Measurements from ENCODE around the gene TTF1. TPM values are rescaled to one million over a fixed set of nuclear protein-coding genes. Genes with fewer than 3 reads are reported as not detected.

The TTF1 gene
- total RNA-seq, 1 experiment from 2014 or later, result 16.0 TPM

DNA sequence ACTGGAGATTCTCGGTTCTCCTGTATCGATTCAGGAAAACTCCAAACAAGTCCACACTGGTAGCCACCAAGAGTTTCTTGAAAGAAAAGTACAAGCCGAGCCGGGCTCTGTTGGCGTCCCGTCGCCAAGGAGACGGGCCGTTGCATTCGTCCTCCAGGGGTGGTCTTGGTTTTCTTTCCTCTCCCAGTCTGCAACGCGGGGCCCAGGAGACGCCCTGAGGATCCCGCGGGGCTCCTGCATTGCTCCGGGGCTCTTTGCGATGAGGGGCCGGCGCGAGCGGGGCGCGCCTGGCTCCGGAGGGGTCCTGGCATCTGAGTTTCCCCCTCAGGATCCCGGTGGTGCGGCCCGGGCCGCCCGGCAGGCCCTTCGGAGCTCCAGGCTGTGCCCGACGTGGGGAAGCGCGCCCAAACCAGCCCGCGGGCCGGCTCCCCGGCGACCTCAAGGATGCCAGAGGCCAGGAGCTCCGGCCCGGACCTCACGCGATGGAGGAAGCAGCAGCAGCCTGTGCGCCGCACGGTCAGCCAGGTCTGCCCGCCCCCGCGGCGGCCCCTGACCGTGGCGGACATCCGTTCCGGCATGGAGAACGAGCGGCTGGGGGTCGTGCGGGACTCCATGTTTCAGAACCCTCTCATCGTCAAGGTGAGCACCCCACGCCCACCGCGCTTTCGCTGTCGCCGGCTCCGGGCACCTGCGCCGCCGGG lies 3.3 kb upstream of the TTF1 start, which contains the start of gene CFAP77:
Gene CFAP77 (plus strand): TSS at position 384 of the 701 bp plus-strand sequence. CDS start 61 bp downstream, at position 445.
- peak in 1 of 2 experiments; percentile 45 for DNase-seq
- Histone ChIP-seq H3F3A (ENCODE audit: insufficient read depth, low read depth) (0 out of 2 replicates have a peak, but pooled peaks cover 7% of the 10 kb centered on the region), H3K4me3 (0 out of 2 replicates have a peak within 1 kb of the TSS, but pooled peaks have one; percentile 29), H3K36me3 (ENCODE audit: low read depth) (no peaks in the 10 kb centered on the region), H3K9me2 (ENCODE audit: insufficient read depth) (no peaks in the 10 kb centered on the region), H3K79me2 (ENCODE audit: low read depth) (peaks cover 16% of the 10 kb centered on the region), H2AFZ (peak within 1 kb of the TSS; percentile 69; the same call in 1 of the 2 replicates), H4K20me1 (ENCODE audit: insufficient read depth) (no peaks in the 10 kb centered on the region), H3K4me2 (peak within 1 kb of the TSS; percentile 58), H3K27ac (no peak within 1 kb of the TSS), H3K4me1 (replicated peaks; ENCODE audit: insufficient read depth) (peaks cover 12% of the 10 kb centered on the region; the same call in 1 of the 2 replicates), H3K27me3 (ENCODE audit: insufficient read depth, low read depth) (peaks cover 55% of the 10 kb centered on the region), H3K9me3 (ENCODE audit: insufficient read depth, low read depth) (no peaks in the 10 kb centered on the region)
- BruUV-seq (replicated peaks), result no TSS peak
- intact Hi-C loops (cut with micrococcal nuclease; ENCODE audit: unreplicated experiment), result loop anchor here (2.0 to 10.0 kb wide), 2 partner anchors 97 to 495 kb away; no protein-coding TSS in a partner anchor
- POLR2A ChIA-PET (ENCODE audit: unreplicated experiment), result interaction anchor here (0.6 to 0.7 kb wide), 2 partner anchors 192 to 241 kb away, joined by 3 to 5 read pairs; no protein-coding TSS in a partner anchor
- TF ChIP-seq, protein P1, sequence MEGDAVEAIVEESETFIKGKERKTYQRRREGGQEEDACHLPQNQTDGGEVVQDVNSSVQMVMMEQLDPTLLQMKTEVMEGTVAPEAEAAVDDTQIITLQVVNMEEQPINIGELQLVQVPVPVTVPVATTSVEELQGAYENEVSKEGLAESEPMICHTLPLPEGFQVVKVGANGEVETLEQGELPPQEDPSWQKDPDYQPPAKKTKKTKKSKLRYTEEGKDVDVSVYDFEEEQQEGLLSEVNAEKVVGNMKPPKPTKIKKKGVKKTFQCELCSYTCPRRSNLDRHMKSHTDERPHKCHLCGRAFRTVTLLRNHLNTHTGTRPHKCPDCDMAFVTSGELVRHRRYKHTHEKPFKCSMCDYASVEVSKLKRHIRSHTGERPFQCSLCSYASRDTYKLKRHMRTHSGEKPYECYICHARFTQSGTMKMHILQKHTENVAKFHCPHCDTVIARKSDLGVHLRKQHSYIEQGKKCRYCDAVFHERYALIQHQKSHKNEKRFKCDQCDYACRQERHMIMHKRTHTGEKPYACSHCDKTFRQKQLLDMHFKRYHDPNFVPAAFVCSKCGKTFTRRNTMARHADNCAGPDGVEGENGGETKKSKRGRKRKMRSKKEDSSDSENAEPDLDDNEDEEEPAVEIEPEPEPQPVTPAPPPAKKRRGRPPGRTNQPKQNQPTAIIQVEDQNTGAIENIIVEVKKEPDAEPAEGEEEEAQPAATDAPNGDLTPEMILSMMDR (conservative IDR thresholded peaks at IDR 0.05), result no peak
- no peak for TF ChIP-seq EZH2 (IDR thresholded peaks at IDR 0.05; ENCODE audit: low read depth)
- CTCF ChIA-PET, result interaction anchor here (0.7 kb wide), 1 partner anchor 612 kb away, joined by 9 read pairs; no protein-coding TSS in a partner anchor

DNA sequence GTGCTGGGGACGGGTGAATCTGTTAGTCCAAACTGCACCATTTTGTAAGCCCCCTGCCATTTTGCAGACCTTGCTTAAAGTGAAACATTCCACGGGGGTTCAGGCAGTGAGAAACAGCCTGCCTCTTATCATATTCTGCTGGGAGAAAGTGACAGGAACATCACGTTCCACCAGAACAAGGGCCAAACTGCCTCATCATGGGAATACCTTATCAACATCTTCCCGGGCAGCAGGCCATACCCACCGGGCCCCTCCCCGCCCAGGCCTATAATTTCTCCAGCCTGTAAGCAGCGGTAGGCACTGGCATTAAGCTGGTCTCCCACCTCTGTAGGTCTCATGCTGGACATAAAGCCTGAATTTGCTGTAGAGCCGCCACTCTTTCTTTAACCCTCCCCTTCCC lies 1.9 kb upstream of the TTF1 start:
- H3K4me3 ChIP-seq, result no peak overlapping the region
- ChIA-PET POLR2A (ENCODE audit: unreplicated experiment) (no interaction called here), CTCF (interaction anchor here (0.5 to 0.7 kb wide), 2 partner anchors 25 to 89 kb away, joined by 4 to 8 read pairs; no protein-coding TSS in a partner anchor)
- H3K27me3 ChIP-seq (ENCODE audit: insufficient read depth, low read depth), result peaks cover 40% of the 10 kb centered on the region
- H3K9me2 ChIP-seq (ENCODE audit: insufficient read depth), result no peaks in the 10 kb centered on the region
- H3K36me3 ChIP-seq (ENCODE audit: low read depth), result no peaks in the 10 kb centered on the region
- no peak overlapping the region for H2AFZ ChIP-seq
- no peak overlapping the region for H3K27ac ChIP-seq
- peaks cover 12% of the 10 kb centered on the region; the same call in 1 of the 2 replicates for H3K4me1 ChIP-seq (replicated peaks; ENCODE audit: insufficient read depth)
- TF ChIP-seq, protein P1 (conservative IDR thresholded peaks at IDR 0.05), result no peak
- TF ChIP-seq EZH2 (IDR thresholded peaks at IDR 0.05; ENCODE audit: low read depth), result no peak
- H3K4me2 ChIP-seq, result no peak overlapping the region
- H3F3A ChIP-seq (ENCODE audit: insufficient read depth, low read depth), result 0 out of 2 replicates have a peak, but pooled peaks cover 7% of the 10 kb centered on the region
- no peak for DNase-seq
- no peaks in the 10 kb centered on the region for H4K20me1 ChIP-seq (ENCODE audit: insufficient read depth)
- no TSS peak for BruUV-seq (replicated peaks)
- H3K79me2 ChIP-seq (ENCODE audit: low read depth), result peaks cover 28% of the 10 kb centered on the region
- intact Hi-C loops (cut with micrococcal nuclease; ENCODE audit: unreplicated experiment), result no loop called here
- no peaks in the 10 kb centered on the region for H3K9me3 ChIP-seq (ENCODE audit: insufficient read depth, low read depth)

DNA sequence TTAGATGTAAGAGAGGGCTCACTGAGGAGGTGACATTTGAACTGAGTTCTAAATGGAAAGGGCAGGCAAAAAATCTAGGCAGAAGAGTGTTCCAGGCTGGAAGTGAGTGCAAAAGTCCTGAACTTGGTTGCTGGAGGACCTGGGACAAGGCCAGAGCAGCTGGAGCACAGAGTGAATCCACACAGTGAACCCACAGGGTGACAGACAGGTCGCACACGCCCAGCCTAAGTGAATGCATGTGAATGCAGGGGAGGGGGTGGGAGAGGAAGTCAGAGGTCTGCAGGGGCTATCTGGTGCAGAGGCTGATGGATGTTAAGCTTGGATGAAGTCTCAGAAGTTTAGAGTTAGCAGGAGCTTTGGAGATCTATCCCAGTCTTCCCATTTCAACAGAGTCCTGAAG lies 556 bp upstream of the TTF1 start:
- ChIA-PET POLR2A (ENCODE audit: unreplicated experiment) (interaction anchor here (0.6 kb wide), 1 partner anchor 950 kb away, joined by 3 read pairs; no protein-coding TSS in a partner anchor), CTCF (no interaction called here)
- Histone ChIP-seq H4K20me1 (ENCODE audit: insufficient read depth) (no peaks in the 10 kb centered on the region), H3K4me3 (peak overlapping the region; percentile 60), H3K79me2 (ENCODE audit: low read depth) (peaks cover 30% of the 10 kb centered on the region), H3K4me2 (peak overlapping the region; percentile 85), H3K9me3 (ENCODE audit: insufficient read depth, low read depth) (no peaks in the 10 kb centered on the region), H3K27ac (no peak overlapping the region), H2AFZ (peak overlapping the region; percentile 91), H3K9me2 (ENCODE audit: insufficient read depth) (no peaks in the 10 kb centered on the region), H3K4me1 (replicated peaks; ENCODE audit: insufficient read depth) (peaks cover 12% of the 10 kb centered on the region; the same call in 1 of the 2 replicates), H3K27me3 (ENCODE audit: insufficient read depth, low read depth) (peaks cover 27% of the 10 kb centered on the region), H3K36me3 (ENCODE audit: low read depth) (no peaks in the 10 kb centered on the region), H3F3A (ENCODE audit: insufficient read depth, low read depth) (0 out of 2 replicates have a peak, but pooled peaks cover 7% of the 10 kb centered on the region)
- intact Hi-C loops (cut with micrococcal nuclease; ENCODE audit: unreplicated experiment), result loop anchor here (2.0 kb wide), 1 partner anchor 52 kb away; the partner anchor contains the start of gene SETX
- DNase-seq, result no peak
- TF ChIP-seq, protein P1 (conservative IDR thresholded peaks at IDR 0.05), result no peak
- TF ChIP-seq EZH2 (IDR thresholded peaks at IDR 0.05; ENCODE audit: low read depth), result no peak
- no TSS peak for BruUV-seq (replicated peaks)

All from PC-9 (cell line).